Mucosa of gallbladder (tissue), 1 donor: ENCODE data around the gene KCNMA1. TPM values are rescaled to one million over a fixed set of nuclear protein-coding genes. Genes with fewer than 3 reads are reported as not detected.

Experiments
- DNase-seq: peaks from one replicate; pipeline ENCODE4 v3.0.0-alpha.2; 2020; ENCODE audit warnings: low spot score
- total RNA-seq: library from RNA; stranded (reverse); gene quantifications from one replicate; pipeline ENCODE4 v1.2.1, GENCODE V29; 2021
- donor health status: DM: no; HTN: no; CAD: no.

KCNMA1 gene
- total RNA-seq, 1 donor from 2014 or later: 101 TPM

DNA sequence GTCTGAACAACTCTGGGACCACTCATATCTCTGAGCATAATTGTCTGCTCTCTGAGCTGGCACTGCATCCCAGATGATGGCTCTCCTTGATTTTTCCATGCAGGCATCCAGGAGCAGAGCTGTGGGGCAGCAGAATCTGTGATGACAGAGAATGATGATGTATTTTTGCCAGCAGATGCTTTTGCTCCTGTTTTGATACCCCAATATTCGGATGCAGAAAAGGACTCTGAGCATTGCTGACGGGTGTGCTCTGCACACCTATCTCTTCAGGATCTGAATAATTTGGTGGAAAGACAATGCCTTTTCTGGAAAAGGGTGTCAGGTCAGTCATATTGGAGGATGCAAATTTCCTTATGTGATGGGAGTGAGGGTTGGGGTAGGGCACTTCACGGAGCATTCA, 735.9 kb downstream of the KCNMA1 start:
- DNase-seq: no peak

DNA sequence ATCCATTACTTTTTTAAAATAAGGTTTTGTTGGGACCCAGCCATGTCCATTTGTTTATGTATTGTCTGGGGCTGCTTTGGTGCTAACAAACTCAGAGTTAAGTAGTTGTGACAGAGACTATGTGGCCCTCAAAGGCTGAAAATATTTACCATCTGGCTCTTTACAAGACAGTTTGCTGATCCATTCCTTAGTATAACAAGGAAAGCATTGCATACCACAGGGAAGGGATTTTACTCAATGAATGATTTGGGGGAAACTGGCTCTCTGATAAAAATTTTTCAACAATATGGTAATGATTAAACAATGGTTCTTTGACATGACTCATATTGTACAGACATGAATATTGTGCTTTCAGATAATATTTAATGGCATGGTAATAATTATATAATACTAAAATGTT, 738.1 kb downstream of the KCNMA1 start:
- no peak for DNase-seq

DNA sequence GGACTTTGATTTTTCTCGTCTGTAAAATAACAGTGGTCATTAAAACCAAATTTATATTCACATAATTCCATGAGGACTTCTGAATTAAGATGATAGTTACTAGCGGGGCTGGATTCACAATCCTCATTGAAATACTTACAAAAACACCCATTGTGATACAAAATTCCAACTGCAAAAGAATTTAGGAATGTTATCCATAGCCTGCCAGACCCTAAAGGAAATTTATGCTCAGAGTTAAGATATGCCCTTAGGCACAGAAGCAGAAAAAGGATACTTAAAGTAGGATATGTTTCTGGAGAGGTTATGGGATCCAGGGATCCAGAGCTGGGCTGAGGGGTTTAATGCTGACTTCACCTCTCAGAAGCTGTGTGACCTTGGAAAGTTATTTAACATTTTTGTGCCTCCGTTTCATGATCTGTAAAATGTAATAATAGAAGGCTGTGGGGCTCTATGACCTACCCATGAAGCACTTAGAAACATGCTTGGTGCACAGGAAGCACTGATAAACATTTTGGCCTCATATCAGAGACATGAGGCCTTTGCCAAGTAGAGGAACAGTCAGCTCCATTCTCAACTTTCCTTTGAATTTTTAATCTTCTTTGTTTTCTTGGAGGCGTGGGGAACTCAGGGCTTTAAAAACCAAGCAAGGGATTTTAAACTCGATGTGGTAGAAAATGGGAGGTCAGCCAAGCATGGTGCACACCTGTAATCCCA, 744.7 kb downstream of the KCNMA1 start:
- no peak for DNase-seq

DNA sequence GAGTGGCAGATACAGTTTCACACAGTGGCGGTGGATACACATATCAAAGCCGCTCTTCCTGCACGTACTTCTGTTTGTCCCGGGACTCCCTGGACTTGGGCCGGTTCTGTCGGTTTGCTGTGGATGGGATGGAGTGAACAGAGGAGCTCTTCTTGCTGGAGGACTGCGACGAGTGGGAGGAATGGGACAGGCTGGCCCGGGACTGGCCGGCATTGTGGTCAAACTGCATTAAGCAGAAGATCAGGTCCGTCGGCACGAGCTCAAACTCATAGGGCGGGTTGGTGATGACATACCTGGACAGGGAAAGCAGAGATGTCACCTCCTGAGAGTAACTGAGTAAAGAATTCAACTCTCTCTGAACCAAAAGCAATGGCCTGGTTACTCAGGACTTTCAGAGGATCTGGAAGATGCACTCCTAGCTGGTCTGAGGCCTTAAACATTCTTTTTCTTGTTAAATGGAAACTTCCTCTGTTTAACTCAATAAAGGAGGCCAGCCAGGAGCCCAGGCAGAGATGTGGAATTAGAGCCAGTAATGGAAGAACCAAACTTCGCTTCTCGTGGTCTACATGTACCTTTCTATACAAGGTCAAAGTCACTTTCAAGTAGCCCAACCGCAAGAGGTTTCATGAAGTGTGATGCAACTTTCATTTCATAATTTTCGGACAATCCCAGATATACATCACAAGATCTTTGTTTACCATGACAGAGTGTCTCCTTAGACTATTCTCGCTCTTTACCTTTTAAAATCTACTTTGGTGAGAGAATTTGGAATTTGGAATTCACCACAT, 750.2 kb downstream of the KCNMA1 start:
- DNase-seq: no peak

DNA sequence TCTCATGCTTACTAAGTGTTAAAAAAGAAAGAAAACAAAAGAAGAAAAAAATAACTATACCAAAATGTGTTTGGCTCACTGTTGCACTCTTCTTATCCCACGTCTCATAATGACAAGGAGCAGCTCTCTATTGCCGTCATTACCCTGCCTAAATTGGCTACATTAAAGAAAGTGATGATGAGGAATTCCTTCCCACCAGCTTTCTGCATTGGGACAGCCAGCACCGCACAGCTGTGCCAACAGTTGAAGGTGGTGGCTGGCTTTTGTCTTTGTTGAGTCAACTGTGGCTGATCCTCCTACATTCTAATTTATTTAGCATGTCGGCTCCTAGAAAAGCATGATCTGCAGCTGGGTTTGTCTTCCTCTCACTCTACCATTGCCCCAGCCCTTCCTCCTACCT, 751.8 kb downstream of the KCNMA1 start:
- peak; percentile 49 for DNase-seq

DNA sequence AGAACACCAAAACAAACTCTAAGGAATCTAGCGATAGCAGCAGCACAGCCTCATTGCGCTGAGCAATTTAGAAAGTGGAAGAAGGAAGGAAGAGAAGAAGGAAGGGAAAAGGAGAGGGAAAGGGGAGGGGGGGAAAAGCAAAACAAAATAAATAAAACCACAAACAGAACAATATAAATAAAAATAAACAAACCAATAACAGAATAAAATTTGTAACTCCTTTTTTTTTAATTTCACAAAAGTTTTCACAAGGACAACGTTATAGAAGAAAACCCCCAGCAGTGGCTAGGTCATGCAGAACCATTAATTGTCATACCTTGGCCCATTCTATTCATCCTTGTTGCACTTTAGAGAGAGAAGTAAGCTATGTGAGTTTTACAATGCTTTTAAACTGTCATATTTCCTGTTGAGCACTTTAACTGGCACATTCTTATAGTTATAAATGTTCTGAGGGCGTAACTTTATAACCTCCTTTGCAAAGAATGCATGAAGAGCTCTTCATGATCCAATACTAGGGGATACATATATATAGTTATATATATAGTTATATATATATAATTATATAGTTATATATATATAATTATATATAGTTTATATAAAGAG, 752.8 kb downstream of the KCNMA1 start:
- no peak for DNase-seq

DNA sequence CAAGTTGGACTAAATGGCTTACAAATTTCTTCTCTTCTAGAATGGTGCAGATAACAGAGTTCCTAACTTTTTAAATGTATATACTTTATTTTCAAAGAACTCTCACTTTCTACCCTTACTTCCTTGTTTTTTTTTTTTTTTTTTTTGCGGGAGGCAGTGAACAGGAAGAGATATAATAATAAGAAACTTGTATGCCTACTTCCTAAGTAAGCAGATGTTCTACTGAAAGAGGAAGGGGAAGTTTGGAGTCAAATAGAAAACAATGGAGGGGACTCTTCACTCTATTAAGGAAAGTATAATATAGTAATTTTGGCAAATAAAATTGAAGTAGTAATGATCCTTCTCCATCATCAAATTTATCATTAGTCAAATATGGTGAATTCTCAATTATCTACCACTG, 754.0 kb downstream of the KCNMA1 start:
- DNase-seq: no peak

DNA sequence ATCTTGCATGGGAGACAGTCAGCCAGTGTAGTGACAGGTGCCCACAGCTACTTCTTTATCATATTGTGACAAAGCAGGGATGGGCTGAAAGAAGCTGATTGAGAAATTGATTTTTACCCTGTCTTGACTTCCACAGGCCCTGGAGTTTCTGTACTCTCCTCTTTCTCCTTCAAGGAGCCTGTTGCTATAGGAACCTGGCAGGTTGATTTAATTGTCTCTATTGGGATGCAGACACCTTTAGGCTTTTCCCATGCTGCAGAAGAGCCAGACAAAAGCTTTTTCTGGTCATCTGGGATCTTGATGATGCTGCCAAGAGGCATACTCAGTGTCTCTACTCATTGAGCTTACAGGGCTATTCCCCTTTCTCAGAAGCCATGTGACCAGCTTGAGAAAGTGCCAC, 754.8 kb downstream of the KCNMA1 start:
- no peak for DNase-seq

DNA sequence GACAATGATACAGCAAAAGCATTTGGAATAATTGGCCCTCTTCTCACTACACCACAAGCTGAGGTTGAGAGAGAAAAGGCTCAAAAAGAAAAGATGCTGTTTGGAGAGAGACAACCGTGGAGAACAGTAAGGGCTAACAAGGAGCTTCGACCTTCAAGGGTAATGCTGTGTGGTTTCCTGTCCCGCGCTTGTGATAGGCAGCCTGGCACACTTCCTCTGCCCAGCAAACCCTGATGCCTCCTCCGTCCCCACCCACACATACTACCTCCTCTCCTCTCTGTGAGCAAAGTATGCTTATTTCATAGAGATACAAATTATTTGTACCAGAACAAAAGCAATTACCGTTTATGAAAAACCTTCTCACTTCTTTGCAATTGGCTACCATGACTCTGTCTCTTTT, 755.4 kb downstream of the KCNMA1 start:
- DNase-seq: no peak

DNA sequence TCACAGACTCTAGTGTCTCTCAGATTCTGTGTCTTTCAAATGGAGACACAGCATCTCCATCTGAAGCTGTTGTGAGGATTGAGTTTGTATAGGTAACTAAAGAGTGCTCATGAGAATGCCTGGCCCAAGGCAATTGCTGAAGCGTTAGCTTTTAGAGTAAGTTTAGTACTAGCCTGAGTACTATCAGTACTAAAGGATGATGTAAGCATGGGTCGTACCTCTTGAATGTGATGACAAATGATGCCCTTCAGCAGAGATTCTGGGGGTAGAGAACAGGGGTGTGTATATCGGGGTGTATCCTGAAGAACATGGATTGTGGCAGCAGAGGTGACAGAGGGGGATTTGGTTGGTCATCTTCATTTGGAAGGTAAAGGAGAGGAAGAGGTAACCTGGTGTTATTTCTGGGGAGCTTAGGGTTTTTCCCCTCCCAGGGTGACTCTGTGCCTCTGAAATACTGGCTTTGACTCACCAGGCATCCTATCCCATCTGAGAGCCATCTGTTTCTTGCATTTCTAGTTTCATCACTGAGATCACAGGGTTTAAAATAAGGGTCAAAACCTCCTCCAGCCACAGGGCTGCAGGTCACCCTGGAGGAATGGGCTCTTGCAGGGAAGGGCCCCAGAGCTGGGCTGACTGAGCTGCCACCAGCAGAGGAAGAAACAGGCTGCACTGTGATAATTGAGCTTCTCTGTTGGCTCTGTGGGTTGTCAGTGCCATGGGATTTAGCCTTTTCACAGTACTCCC, 756.0 kb downstream of the KCNMA1 start:
- DNase-seq: no peak

DNA sequence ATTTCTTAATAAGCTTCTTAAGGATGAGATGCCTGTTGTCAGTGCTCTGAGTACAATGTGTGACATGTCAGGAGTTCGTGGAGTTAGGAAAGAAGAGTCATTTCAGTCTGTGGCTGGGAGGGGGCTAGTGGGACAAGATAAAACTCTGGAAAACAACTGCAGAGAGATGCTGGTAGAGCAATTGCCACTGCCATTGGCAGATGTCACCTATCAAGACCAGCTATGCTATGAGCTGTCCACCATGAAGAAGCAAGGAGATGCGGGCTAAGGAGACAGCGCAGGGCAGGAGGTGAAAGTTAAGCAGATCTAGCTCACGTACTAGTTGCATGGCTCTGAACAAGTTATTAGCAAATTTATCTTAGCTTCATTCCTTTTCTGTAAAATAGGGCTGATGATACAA, 756.7 kb downstream of the KCNMA1 start:
- DNase-seq: no peak

DNA sequence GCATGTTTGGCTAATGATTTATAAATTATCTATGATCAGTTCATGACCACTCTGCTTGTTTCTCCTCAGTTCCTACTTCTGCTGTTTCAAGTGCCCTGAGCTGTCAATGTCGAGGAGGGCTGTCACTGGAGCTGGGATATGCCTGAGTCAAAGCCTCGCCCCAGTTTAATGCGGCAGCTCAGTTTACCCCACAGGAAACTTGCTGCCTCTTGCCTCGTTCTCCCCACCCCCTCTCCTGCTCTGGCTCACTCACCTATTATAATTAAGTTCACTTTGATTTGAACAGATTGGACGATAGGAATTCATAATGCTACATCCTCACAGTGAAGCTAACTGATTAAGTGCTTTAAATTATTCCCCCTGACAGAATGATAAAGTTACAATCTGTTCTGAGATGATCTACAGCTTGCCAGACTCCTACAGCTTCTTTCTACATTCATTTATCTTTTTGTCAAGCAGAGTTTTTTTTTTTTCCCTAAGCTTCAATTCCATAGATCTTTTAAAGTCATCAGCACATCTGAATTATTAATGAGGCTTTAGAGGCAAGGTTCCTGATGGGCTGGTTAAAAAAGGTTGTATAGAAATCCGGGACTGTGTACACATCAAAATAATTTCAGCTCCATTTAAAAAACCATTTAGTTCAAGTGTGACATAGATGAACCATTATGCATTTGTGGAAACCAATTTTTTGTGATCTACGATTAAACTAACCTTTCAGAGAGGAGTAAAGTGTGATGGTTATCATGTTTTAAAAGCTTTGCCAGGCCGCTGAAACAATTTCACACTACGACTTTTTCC, 758.3 kb downstream of the KCNMA1 start:
- DNase-seq: no peak

DNA sequence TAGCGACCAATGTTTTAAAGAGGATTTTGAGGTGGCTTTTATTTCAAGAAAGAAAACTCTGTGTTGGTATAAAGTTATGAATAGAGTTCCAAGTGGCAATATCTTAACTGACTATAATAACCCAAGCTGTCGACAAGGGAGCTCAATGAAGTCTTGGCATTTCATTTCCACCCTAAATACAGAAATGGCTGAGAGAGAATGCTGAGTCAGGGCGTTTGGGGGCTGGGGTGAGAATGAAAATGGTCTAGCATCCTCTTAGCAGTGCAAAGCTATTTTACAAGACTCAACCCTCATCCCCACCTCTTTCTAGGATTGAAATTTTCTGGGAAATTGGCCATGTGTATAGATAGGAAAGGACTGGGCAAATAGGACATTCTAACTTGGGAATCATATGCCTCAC, 759.1 kb downstream of the KCNMA1 start:
- DNase-seq: no peak

DNA sequence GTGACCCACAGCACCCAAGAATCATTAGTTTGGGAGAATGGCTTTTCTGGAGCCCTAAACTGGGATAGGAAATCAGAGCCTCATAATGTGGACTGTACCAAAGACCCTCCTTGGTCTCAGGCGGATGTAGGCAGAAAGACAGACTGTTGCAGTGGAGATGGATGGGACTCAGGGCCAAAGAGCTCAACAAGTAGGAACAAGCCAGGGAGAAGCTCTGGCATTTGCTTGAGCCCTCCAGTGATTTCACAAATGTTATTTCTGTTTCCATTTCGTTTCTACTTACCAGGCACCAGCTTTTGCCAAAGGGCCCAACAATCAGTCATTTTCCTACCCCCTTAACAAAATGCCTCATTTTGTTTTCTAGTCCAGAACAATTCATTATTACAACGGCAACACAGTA, 762.7 kb downstream of the KCNMA1 start:
- no peak for DNase-seq

DNA sequence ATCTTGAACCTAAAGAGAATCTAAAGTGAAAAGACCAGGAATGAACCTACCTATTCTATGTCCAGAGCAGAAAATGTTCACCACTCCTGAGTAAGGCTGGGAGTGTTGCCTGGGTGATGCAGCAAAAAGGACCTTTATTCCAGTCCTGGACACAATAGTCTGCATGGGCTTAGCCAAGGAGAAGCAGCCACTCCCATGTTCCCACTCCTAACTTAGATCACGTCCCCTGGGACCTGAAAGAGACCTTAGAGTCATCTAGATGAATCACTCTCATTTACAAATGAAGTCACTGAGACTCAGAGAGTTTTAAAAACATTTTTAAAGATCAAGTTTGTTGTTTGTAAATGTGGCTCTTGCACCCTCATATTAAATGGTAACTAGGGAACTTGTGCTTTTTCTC, 763.4 kb downstream of the KCNMA1 start:
- no peak for DNase-seq

DNA sequence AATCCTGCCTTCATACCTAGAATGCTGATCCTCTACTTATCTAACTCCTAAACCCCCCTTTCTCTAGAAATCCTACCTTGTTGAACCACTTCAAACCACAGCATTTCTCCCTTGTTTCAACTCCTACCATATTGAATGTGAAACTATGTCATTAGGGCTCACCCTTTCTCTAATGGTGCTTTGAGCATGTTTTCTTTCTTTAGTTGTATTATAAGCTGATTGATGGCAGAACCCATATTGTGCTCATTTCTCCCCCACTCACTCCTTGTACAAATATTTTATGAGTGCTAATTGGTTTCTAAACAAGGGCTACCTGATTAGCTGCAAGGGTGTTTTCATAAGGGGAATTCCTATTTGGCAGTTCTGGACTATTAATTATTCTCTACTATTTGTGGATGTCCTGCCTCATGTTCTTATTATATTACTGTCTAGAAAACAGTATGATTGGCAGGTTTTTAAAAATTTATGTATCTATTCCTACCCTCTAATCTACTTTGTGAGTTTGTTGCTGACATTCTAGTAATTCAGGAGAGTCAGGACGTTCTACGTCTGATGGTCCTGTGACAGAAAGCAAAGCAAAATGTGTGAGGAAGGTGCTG, 765.8 kb downstream of the KCNMA1 start:
- no peak for DNase-seq

DNA sequence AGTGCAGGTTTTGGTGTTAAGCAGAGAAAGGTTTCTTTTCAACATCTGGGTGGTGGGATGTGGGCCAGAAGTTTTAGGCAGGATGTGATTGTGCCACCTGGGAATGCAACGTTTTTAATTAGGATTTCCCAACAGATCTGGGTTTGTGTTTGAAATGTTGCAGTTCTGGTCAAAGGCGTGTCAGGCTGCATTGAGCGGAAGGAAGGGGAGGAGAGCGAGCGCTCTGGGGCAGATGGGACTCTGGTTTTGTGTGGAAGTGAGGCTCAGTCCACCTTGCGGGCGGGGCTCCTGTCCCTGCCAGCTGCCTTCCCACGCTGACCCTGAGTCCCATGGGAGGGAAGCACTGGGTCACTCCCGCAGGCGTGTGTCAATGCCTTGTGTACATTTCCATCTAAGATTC, 767.7 kb downstream of the KCNMA1 start:
- DNase-seq: no peak

DNA sequence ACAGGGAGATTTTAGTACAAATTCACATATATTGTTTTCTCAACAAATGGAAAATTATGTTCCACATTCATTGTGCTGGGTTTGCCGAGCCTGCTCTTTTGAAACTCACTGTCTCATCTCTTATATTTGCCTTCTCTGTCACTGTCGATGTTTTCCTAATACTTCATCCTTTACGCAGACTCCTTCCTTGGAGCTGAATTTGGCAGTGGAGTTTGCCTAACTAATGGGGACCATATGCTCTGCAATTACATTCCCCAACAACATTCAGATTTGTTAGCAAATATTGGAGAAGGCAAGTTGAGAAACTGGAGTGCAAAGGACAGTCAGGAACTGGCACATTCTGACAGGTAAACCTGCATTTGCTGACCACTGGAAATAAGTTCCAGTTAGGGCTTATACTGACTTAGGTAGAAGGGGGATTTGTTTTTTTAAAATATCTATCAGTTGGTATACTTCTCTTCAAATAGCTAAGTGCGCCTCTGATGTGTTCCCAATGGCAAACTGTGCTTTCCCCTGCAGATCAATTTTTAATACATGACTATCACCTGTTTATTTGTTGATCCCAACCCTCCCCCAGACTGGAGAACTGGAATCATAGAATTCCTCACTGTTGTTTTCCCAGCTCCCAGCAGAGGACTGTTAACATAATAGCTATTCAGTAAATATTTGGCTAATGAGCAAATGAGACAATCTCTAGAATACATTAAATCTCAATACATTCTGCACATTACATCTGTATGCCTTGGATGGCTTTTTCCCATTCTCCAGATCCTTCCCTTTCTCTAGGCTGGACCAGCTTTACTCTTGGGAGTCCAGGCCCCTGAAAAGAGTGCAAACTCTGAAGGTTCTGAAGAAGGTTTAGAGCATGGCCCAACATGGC, 769.3 kb downstream of the KCNMA1 start:
- no peak for DNase-seq

DNA sequence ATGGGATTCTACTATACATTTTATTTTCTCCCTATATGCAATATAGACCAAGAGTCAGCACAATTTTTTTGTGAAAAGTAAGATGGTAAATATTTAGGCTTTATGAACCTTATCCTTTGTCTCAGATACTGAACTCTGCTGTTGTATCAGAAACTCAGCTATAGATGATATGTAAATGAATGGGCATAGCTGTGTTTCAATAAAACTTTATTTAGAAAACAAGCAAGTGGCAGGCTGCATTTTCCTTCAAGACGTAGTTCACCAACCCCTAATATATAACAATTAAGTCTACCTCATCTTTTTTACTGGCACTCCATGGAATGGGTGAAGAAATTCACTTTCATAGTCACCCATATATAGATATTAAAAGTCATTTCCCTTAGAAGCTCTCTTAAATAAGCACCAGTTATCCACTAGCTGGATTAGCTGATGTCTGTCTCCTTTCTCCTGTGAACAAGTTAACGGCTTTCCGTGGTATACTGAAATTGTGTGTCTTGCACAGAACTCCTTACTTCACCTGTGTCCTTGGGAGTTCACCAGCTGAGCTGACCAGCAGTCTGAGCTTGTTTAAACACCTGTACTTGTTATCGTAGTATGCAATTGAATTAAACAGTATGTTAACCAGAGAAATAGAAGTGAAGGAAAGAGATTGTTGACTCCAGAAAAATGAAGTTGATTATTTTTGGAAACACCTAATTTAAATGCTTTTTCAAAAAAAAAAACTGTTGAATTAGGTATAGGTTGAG, 770.6 kb downstream of the KCNMA1 start:
- DNase-seq: no peak
